A549 treated with AZD2906 at 1 μM for 4 hours (cell line): ENCODE measurements around the gene ARSH. TPM values are rescaled to one million over a fixed set of nuclear protein-coding genes. Genes with fewer than 3 reads are reported as not detected.

Experiments used
- total RNA-seq: library from RNA; stranded (reverse); fragments of 200-300 nt; extraction: Qiagen RNA extraction; gene quantifications from 5 replicates; pipeline ENCODE4 v1.2.3, GENCODE V29; 2022

Gene ARSH, protein sequence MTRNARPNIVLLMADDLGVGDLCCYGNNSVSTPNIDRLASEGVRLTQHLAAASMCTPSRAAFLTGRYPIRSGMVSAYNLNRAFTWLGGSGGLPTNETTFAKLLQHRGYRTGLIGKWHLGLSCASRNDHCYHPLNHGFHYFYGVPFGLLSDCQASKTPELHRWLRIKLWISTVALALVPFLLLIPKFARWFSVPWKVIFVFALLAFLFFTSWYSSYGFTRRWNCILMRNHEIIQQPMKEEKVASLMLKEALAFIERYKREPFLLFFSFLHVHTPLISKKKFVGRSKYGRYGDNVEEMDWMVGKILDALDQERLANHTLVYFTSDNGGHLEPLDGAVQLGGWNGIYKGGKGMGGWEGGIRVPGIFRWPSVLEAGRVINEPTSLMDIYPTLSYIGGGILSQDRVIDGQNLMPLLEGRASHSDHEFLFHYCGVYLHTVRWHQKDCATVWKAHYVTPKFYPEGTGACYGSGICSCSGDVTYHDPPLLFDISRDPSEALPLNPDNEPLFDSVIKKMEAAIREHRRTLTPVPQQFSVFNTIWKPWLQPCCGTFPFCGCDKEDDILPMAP
- total RNA-seq: not detected in 5 replicates

DNA sequence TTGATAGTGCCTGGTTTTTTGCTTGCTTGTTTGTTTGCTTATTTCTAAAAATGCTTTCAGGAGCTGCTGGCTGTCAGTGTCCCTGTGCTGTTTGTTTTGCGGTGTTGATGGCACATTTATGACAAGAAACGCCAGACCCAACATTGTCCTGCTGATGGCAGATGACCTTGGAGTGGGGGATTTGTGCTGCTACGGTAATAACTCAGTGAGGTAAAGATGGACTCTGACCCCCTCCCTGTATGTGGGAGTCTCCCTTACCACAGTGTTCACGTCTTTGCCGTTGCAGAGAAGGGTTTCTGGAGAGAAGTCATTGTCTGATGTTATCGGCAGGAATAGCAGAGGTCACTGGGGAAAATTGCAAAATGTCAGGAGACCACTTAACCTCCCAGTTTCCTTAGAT lies at the start of gene ARSH:
TSS of gene ARSH (plus strand) at position 52 of the 400 bp plus-strand sequence. CDS start at position 119, 67 bp downstream.

Other genes starting within 250 kb of the ARSH start
- gene GYG2, start 177.6 kb upstream of the ARSH start, total RNA-seq: 4.0 to 5.1 TPM (median 4.5 TPM) in 5 replicates
- 12.4 to 15.7 TPM (median 12.8 TPM) in 5 replicates for gene ARSD, start 77.2 kb upstream of the ARSH start, total RNA-seq
- gene ARSF, start 34.9 kb downstream of the ARSH start, total RNA-seq: not detected in 5 replicates